Activated T-helper 1 cell treated with anti-CD3 and anti-CD28 coated beads, Interleukin-2, amount 50 U/mL, for 16 hours (primary cell): Measurements from ENCODE around the gene MYH6.
"Not testable (repeated sequence)": the region's sequence is repeated elsewhere in the genome, so short reads cannot be mapped to it uniquely, and the experiment has no call there.

ENCODE experiments used
- DNase-seq, 2 donors: peaks; one replicate each; pipeline ENCODE4 v3.0.0-alpha.2; 2020; ENCODE audit warnings: low read depth in 1 of 2, low spot score in 1 of 2

MYH6 gene

GRCh38 chr14:23436327-23437132, 28.5 kb upstream of the MYH6 start:
- no peak for DNase-seq

GRCh38 chr14:23435543-23436326, 27.7 kb upstream of the MYH6 start, which contains the start of gene MYH7:
MYH7 (minus strand) TSS chr14:23435660; CDS start chr14:23433732, 1,928 bp downstream.
- no peak for DNase-seq

GRCh38 chr14:23434488-23435222, 26.6 kb upstream of the MYH6 start:
- DNase-seq: no peak

GRCh38 chr14:23433457-23433856, 25.4 kb upstream of the MYH6 start:
- DNase-seq: no peak

- DNase-seq: no peak
Measured at GRCh38 chr14:23432946-23433345, 24.9 kb upstream of the MYH6 start.

- no peak for DNase-seq
Measured at GRCh38 chr14:23432102-23432925, 24.2 kb upstream of the MYH6 start.

GRCh38 chr14:23431486-23431885, 23.4 kb upstream of the MYH6 start:
- no peak for DNase-seq

- no peak for DNase-seq
Measured at GRCh38 chr14:23430723-23431085, 22.6 kb upstream of the MYH6 start.

- no peak for DNase-seq
Measured at GRCh38 chr14:23430016-23430722, 22.1 kb upstream of the MYH6 start.

- DNase-seq: no peak
Measured at GRCh38 chr14:23428686-23429495, 20.8 kb upstream of the MYH6 start.

GRCh38 chr14:23425798-23426197, 17.7 kb upstream of the MYH6 start:
- DNase-seq: not testable (repeated sequence)

- DNase-seq: no peak
Measured at GRCh38 chr14:23425169-23425568, 17.1 kb upstream of the MYH6 start.

GRCh38 chr14:23423657-23424056, 15.6 kb upstream of the MYH6 start:
- DNase-seq: no peak

- no peak for DNase-seq
Measured at GRCh38 chr14:23421594-23421993, 13.5 kb upstream of the MYH6 start.

- DNase-seq: not testable (repeated sequence)
Measured at GRCh38 chr14:23419646-23420045, 11.6 kb upstream of the MYH6 start.

GRCh38 chr14:23418021-23418420, 9.9 kb upstream of the MYH6 start:
- DNase-seq: no peak

GRCh38 chr14:23417269-23417668, 9.2 kb upstream of the MYH6 start:
- not testable (repeated sequence) for DNase-seq

- DNase-seq: no peak
Measured at GRCh38 chr14:23416801-23417200, 8.7 kb upstream of the MYH6 start.
